NCI-H82 (cell line): ENCODE results near the gene DENND4A.
A peak's percentile ranks its signal among the peaks of the same experiment; 100 is the strongest.
"Not testable (repeated sequence)": the region's sequence is repeated elsewhere in the genome, so short reads cannot be mapped to it uniquely, and the experiment has no call there.

Source experiments
- DNase-seq: peaks from one replicate; lab custom pipeline; 2025; lab: John Stamatoyannopoulos, UW

Gene DENND4A

DNA sequence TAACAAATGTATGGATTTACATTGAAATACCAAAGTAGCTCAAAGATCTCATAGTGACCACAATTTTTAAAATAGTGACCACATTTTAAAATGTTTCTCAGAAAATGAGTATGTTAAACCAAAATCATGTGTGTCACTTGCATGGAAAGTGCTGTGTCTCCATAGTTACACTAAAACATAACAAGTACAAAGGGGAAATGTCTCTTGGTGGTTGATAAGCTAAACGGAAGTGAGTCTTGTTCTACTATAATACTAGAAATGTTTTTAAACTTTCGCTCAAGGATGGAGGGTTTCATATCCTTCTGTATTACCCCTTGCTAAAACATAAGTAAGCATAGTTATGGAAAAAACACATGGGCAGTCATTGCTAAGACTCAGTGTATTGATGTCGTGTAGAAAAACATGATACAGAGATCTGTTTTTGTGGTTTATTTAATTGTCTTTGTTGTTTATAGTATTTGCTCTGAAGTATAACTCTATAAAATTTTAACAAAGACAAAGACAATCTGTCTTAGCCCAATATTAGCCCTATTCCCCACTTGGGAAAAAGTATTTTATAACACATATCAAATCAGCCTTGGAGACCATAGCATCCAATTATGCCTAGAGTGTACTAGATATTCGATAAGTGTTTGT, 27.0 kb upstream of the DENND4A start:
- no peak for DNase-seq

DNA sequence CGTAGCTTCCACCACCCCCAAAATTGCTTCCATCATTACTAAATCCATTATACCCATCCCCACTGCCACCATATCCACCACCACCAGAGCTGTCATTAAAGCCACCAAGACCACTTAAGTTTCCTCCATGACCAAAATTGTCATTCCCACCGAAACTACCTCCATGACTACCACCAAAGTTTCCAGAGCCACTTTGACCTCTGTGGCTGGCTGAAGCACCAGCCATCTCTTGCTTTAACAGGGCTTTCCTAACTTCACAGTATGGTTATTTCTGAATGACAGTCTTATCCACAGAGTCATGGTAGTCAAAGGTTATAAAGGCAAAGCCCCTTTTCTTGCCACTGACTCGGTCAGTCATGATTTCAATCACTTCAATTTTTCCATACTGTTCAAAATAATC, 24.3 kb upstream of the DENND4A start:
- DNase-seq, result no peak

DNA sequence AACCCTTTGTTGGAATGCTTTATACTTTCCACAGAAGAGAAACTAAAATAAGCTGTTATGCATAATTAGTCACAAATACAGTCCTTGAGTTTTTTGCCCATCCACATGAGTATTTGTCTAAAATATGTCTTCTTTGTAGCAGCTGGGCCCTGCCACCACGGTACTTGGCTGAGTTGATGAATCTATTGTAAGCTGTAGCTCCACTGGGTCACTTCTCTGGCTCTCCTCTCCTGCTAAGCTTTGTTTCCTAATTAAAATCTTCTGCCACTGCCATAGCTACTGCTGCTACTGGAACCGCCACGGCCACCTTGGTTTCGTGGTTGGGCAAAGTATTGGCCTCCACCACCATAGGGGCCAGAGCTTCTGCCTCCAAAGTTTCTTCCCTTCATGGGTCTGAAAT, 23.9 kb upstream of the DENND4A start:
- not testable (repeated sequence) for DNase-seq

DNA sequence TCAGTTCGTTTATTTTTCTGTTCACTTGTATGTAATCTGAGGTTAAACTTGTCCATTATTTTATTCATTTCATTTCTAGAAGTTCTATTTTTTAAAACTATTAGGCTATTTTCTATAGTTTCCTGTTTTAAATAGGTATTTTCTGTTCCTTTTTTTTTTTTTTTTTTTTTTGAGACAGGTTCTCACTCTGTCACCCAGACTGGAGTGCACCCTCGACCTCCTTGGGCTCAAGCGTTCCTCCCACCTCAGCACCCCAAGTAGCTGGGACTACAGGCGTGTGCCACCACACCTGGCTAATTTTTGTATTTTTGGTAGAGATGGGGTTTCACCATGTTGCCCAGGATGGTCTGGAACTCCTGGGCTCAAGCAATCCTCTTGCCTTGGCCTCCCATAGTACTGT, 22.2 kb upstream of the DENND4A start:
- DNase-seq, result not testable (repeated sequence)

DNA sequence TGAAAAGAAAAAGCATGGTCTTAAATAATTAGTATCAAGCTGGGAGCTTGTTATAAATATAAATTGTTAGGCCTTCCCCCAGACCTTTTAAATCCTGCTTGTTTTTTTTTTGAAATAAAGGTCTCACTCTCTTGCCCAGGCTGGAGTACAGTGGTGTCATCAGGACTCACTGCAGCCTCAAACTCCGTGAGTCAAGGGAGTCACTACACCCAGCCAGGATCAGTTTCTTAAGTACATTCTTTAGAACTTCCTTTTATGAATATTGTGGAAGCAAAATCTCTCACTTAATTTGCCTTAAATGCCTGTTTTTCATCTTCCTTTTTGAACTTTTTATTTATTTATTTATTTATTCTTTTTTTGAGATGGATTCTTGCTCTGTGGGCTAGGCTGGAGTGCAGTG, 20.8 kb upstream of the DENND4A start:
- no peak for DNase-seq

DNA sequence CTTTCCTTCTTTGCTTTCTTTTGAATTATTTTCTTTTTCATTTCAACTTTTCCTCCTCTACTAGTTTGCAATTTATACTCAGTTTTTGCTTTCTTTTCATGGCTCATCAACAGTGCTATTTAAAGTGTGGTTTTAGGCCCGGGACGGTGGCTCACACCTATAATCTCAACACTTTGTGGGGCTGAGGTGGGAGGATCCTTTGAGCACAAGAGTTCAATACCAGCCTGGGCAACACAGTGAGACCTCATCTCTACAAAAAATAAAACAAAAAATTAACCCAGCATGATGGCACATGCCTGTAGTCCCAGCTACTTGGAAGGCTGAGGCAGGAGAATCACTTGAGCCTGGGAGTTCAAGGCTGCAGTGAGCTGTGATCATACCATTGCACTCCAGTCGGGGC, 20.4 kb upstream of the DENND4A start:
- no peak for DNase-seq

DNA sequence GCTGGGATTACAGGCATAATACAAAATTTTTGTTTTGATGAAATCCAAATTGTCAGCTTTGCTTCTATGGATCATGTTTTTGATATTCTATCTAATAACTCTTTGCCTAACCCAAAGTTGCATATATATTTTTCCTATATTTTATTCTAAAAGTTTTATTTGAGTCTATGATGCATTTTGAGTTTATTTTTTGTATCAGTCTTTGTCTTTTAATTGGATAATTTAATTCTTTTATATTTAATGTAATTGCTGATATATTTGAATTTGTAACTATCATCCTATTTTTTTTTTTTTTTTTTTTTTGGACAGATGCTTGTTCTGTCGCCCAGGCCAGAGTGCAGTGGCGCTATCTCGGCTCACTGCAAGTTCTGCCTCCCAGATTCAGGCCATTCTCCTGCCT, 19.7 kb upstream of the DENND4A start:
- DNase-seq, result no peak

DNA sequence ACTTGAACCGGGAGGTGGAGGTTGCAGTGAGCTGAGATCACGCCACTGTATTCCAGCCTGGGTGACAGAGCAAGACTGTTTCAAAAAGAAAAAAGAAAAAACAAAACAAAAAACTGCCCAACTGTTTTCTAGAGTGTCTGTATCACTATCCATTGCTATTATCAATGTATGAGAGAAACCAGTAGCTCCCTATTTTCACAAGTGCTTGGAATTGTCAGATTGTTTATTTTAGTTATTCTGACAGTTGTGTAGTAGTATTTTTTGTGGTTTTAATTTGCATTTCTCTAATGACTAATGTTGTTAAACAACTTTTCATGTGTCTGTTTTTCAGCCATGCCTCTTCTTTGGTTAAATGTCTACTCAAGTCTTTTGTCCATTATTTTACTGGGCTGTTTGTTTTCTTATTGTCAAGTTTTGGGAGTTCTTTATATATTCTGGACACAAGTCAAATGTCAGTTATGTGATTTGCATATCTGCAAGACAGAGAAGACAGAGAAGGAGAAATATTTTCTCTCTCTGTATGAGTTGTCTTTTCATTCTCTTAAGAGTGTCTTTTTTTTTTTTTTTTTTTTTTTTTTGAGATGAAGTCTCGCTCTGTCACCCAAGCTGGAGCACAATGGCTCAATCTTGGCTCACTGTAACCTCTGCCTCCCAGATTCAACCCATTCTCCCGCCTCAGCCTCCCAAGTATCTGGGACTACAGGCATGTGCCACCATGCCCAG, 19.1 kb upstream of the DENND4A start:
- not testable (repeated sequence) for DNase-seq

DNA sequence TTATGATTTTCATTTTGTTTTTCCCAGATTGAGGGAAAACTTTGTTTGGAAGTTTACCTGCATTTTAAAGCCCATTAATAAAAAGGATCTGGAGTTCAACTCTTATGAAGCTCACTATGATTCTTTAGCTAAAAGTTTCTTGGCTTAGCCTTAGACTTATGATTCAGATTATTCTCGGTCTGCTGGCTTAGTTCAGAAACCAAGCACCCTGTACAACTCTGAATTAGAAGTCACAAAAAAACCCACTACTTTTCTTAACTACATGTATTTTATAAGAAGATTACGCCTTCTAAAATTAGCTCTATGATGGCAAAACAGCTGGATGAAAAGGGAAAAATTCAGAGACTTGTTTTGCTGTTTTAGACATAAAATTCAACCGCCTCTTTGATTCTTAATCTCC, 14.3 kb upstream of the DENND4A start:
- no peak for DNase-seq

DNA sequence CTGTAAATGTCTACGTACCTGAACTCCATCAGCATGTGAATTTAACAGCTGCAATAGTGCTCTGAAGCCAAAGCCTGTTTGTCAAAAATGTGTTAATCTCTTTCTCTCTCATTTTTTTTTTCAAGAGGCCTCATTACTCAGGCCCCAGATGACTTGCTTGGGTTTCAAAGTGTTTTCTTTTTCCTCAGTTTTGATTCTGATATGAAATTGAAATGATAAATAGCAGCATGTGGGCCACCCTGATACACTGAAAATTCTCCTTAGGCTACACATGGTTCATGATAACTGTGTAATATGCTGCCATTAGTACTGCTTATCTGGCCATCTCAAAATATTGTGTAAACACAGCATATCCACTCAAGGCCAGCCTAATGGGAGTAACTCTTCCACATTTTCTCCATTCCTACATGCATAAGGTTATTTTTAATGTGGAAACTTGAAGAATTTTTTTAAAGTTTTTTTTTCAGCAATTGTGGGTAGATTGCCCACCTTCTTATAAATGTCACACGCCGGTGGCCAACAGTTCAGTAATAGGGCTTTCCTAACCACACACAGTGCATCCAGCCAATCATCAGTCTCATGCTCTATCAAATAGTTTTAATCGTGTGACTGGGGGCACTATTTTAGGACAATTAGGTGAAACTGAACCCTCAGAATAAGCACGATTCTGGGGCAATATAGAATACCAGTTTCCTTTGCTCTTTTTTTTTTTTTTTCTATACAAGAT, 13.1 kb upstream of the DENND4A start:
- peak; percentile 25 for DNase-seq

DNA sequence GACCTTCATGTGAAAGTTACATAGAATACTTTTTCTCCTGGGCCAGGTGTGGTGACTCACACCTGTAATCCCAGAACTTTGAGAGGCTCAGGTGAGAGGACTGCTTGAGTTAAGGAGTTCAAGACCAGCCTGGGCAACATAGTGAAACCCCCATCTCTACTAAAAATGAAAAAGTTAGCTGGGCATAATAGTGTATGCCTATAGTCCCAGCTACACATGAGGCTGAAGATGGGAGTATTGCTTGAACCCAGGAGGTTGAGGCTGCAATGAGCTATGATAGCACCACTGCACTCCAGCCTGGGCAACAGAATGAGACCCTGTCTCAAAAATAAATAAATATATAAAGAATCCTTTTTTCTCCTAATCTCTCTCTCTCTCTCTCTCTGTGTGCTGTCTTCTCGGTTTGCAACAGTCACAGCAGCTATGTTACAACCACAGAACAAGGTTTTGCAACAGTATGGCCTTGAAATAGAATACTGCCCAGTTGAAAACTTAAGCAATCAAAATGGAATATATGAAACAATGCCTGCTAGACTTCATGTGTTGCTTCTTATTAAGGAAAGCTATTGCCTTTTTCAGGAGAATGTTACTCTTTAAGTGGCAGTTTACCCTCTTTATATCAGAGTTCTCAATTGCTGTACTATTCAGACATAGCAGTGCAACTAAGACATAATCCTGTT, 12.3 kb upstream of the DENND4A start:
- DNase-seq, result no peak

DNA sequence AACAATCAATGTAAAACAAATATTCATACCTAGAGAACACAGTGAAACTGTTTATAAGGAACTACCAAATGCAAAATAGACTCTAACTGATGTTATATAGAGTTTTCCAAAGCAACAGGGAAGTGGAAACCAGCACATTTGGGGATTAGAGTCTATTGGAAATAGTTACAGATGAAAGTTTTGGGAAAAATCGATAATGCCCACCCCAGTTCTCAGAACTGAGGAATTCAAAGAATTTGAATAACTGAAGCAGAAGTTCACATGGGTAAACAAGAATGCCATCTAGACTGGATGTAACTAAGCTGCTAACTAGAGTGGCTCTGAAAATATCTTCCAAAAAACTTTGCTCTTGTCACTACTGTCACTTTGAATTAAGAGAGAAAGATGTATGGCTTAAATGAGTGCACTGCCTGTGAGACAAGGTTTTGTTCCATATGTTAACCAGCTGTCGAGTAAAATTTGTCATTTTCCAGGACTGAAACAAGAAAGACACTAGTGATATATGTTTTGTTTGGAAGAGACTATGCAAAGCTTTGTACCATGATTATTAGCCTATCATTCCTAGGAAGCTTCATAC, 9.2 kb upstream of the DENND4A start:
- peak; percentile 46 for DNase-seq

DNA sequence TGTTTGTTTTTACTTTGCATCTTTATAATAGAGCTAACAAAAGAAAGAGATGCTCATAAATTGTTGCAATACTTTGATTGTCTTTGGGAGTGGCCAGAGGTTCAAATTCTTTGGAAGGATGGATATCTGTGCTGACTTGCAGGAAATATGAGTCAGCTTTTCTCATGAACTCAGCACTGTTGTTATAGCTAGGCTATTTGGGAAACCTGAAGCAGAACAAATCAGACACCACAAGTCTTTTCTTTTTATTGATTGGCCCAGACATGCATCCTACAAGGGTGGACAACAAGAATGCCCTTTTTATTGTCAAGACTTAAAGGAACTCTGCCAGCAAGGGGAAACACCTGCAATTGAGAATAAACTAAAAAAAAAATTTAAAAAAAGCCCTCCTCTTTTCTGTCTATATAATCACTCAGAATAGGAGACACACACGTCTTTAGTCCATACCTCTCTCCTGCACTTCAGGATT, 4.6 kb upstream of the DENND4A start:
- no peak for DNase-seq

DNA sequence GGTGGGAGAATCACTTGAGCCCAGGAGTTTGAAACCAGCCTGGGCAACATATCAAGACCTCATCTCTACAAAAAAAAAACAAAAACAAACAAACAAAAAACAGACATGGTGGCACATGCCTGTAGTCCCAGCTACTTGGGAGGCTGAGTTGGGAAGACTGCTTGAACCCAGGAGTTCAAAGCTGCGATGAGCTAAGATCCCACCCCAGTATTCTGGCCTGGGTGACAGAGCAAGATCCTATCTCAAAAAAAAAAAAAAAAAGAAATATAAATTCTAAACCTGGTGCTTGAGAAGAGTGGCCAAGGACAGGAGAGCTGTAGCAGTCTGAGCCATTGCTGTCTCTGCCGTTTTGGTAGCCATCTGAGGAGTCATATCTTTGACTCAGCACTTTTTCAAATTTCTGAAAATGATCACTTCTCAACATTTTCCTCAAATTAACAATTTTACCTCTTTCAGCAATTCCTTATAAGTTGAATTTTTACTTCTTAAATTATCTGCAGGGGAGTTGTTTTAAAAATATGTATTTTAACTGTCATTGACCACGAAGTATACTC, 3.6 kb upstream of the DENND4A start:
- no peak for DNase-seq

DNA sequence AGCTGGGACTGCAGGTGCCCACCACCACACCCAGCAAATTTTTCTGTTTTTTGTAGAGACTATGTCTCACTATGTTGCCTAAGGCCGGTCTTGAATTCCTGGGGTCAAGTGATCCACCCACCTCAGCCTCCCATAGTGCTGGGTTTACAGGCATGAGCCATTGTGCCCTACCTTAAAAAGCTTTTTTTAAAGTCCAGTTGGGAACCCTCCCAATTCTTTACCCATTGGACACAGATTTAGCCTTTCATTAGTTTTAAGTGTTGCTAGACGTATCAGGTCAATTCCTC, 1.7 kb upstream of the DENND4A start:
- no peak for DNase-seq

DNA sequence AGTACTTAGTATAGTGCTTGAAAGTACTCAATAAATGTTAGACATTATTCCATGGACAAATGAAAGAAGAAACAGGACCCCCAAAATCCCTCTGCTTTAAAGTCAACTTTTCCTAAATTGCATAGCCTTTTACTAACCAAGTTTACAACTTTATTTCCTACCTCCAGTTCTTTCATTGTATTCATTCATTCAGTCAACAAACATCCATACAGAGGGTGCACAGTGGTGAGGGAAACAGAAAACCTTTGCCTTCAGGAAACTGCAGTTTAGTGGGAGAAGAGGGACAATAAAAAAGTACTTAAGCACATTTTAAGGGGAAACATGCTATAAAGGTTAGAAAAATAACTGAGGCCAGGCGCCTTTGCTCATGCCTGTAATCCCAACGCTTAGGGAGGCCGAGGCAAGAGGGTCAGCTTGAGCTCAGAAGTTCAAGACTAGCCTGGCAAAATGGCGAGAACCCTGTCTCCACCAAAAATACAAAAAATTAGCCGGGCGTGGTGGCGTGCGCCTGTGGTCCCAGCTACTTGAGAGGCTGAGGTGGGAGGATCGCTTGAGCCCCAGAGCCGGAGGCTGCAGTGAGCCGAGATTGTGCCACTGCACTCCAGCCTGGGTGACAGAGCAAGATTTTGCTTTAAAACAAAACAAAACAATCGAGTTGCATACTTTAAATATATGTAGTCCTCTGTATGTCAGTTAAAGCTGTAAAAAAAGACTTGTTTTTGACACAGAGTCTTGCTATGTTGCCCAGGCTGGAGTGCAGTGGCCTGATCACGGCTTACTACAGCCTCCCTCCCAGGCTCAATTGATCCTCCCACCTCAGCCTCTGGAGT, 1.1 kb upstream of the DENND4A start:
- no peak for DNase-seq

DNA sequence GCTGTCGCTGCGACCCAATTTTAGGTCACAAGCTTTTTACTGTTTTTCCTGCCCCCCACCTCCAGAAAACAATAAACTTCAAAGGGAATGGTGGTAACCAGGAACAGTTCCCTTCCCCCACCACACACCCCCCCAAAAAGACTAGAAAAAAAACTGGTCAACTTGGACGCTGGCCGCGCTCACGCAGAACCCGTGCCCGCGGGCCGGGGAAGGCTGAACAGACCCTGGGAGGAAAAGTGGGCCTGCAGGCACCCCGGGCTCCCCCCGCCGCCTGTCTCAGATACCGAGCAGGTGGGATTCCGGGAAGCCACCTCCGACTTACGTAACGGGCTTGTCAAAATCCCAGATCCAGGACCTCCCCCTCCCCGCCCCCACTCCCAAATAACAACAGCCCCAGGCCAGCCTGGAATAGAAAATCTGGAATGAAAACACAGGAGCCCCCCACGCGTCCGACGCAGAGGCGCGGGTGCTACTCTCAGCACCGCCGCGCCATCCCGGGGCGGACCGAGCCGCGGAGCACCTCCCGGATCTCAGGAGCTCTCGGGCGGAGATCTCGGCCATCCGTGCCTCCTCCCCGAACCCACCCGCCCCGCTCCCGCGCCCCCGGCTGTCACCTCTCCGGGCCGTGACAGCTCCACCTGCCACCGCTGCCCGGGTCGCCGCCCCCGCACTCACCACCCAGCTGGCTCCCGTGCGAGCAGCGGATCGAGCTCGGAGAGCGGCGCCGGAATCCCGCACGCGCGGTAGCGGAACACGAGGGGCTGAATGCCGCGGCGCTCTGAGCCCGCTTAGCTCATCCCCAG, 557 bp downstream of the DENND4A start:
- peak; percentile 87 for DNase-seq

DNA sequence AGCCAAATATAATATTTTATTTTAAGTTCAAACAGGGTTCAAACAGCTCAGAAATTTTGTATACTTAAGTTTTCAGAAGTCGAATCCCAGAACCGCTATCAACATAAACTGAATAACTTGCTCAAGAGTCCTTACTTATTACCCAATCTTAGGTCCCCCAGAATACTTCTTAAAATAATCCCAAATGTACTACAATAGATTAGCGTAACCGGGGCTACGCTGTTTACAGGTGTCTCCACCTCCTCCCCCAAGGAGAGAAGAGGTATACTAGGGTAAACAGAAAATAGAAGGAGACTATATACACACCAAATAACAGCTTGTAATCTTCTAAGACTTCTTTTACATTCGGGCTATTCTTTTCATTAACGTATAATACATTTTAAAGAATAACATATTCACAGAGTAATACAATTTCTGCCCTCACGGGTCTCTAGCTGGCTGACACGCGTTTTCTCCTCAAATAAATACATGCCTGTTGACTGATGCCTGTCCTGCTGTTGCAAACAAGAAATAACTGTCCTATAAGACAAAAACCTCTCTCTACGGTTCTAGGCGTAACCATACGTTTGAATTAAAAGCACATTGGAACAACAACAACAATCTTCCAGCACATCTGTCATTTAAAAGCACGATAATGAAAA, 1.3 kb downstream of the DENND4A start:
- peak; percentile 48 for DNase-seq

DNA sequence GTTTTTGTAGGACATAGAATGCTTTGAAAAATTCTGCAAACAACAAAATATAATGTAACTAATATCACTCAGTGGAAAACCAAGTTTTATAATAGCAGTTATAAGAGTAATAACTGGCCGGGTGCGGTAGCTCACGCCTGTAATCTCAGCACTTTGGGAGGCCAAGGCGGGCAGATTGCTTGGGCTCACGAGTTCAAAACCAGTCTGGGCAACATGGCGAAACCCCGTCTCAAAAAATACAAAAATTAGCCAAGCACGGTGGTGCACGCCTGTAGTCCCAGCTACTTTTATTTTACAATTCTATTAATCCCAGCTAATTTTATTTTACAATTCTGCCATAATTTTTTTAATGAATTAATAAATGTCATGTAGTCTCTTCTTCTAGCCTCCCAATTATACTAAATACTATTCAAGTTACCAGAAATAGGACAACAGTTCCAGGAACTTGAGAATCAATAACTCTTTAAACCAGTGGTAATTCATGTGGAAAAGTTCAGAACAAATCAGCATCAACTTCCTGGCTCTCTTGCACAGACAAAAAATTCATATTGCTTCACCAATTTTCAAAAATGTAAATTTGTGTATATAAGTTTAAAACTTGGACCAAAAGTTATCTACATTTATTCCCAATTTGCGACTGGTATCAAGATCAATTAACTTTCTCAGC, 2.2 kb downstream of the DENND4A start:
- no peak for DNase-seq
